ENCODE measurements around the gene DRAM2. TPM values are rescaled to one million over a fixed set of nuclear protein-coding genes. Genes with fewer than 3 reads are reported as not detected.

Gene DRAM2
- total and polyA plus RNA-seq, 2 of the 13 experiments (the other 11 are each of a cell fraction or from before 2014, with no cell fraction given), result 33.2 to 123 TPM

DNA sequence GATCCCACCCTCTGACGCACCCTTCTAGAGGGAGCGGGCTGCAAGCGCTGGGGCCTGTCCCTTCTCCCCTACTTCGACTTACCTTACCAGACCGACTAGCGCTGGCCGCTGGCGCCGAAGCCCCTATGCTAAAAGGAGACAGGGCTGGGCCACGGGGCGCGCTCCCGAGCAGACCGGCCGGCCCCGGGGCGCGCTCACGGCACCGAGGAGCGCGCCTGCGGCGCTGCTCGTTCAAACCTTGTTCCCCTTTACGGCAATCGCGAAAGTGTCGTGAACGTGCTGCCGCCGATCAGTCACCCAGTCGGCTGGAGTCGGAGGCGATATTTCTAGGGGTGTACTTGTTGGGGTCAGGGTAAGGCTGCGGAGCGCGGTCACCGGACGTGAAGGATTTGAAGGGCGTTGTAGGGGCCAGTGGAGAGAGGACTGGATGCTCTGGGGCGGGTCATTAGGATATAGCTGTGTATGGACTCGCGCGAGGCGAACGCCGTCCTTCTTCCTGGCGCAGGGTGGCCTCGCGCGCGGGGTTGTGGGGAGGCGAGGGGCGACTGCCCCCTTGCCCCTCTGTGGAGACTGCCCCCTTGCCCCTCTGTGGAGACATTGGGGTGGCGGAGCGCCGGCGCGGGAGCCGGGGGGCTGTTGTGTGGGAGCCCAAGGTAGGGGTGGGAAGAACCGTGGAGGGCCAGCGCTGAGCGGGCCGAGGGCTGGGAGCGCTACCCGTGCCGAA, at the start of gene DRAM2, which contains the start of gene CEPT1 (continued):
- TF ChIP-seq SPEN (CRISPR knock-in tag; IDR thresholded peaks at IDR 0.05; ENCODE audit: low read depth) (peak; percentile 65), MAFK (conservative IDR thresholded peaks at IDR 0.05 in 1 of 2, IDR thresholded peaks at IDR 0.05 in 1 of 2; ENCODE audit: low read length in 2 of 2) (no peak), ZBTB25 (CRISPR knock-in tag; IDR thresholded peaks at IDR 0.05) (0 out of 2 replicates have a peak, but pooled peaks have one; percentile 39), PAF1 (CRISPR knock-in tag; IDR thresholded peaks at IDR 0.05) (no peak), MIER2 (CRISPR knock-in tag; IDR thresholded peaks at IDR 0.05) (no peak), ZKSCAN1 (IDR thresholded peaks at IDR 0.05; ENCODE audit: low read length) (no peak), KDM5A (IDR thresholded peaks at IDR 0.05; ENCODE audit: borderline replicate concordance, low read length) (peak; percentile 93; the same call in 1 of the 2 replicates), TFE3 (CRISPR knock-in tag; IDR thresholded peaks at IDR 0.05) (no peak), SP1 (IDR thresholded peaks at IDR 0.05) (no peak), SP1 (CRISPR knock-in tag; IDR thresholded peaks at IDR 0.05) (no peak), ZNF691 (CRISPR knock-in tag; IDR thresholded peaks at IDR 0.05; ENCODE audit: borderline replicate concordance, low read depth) (no peak; the same call in 1 of the 2 replicates), KDM5B (CRISPR knock-in tag; IDR thresholded peaks at IDR 0.05; ENCODE audit: borderline replicate concordance) (peak; percentile 41; the same call in 1 of the 2 replicates), PAWR (CRISPR knock-in tag; IDR thresholded peaks at IDR 0.05; ENCODE audit: borderline replicate concordance) (no peak), AGO2 (optimal IDR thresholded peaks at IDR 0.05; ENCODE audit: low read depth, low read length) (peak; percentile 66), KMT2B (CRISPR knock-in tag; IDR thresholded peaks at IDR 0.05) (peak; percentile 78), ZNF367 (CRISPR knock-in tag; IDR thresholded peaks at IDR 0.05; ENCODE audit: borderline replicate concordance) (no peak), EHMT2 (IDR thresholded peaks at IDR 0.05; ENCODE audit: borderline replicate concordance, low read depth, low read length) (no peak)
- TF ChIP-seq, protein P1, sequence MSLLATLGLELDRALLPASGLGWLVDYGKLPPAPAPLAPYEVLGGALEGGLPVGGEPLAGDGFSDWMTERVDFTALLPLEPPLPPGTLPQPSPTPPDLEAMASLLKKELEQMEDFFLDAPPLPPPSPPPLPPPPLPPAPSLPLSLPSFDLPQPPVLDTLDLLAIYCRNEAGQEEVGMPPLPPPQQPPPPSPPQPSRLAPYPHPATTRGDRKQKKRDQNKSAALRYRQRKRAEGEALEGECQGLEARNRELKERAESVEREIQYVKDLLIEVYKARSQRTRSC (CRISPR knock-in tag; IDR thresholded peaks at IDR 0.05; ENCODE audit: low read depth), result no peak
- TF ChIP-seq, protein P2, sequence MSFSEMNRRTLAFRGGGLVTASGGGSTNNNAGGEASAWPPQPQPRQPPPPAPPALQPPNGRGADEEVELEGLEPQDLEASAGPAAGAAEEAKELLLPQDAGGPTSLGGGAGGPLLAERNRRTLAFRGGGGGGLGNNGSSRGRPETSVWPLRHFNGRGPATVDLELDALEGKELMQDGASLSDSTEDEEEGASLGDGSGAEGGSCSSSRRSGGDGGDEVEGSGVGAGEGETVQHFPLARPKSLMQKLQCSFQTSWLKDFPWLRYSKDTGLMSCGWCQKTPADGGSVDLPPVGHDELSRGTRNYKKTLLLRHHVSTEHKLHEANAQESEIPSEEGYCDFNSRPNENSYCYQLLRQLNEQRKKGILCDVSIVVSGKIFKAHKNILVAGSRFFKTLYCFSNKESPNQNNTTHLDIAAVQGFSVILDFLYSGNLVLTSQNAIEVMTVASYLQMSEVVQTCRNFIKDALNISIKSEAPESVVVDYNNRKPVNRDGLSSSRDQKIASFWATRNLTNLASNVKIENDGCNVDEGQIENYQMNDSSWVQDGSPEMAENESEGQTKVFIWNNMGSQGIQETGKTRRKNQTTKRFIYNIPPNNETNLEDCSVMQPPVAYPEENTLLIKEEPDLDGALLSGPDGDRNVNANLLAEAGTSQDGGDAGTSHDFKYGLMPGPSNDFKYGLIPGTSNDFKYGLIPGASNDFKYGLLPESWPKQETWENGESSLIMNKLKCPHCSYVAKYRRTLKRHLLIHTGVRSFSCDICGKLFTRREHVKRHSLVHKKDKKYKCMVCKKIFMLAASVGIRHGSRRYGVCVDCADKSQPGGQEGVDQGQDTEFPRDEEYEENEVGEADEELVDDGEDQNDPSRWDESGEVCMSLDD (CRISPR knock-in tag; IDR thresholded peaks at IDR 0.05; ENCODE audit: borderline replicate concordance), result no peak
